T-cell (primary cell): ENCODE data around the gene ENPEP. TPM values are rescaled to one million over a fixed set of nuclear protein-coding genes. Genes with fewer than 3 reads are reported as not detected.
"Not testable (repeated sequence)": the region's sequence is repeated elsewhere in the genome, so short reads cannot be mapped to it uniquely, and the experiment has no call there.

Source experiments
- ATAC-seq, 4 experiments: fragments of 200-7000 bp in 3 of 4; fragments of 150-1000 bp in 1 of 4; cut with Tn5 transposase; replicated peaks in 1 of 4; 1 replicate in 3 of 4; 2 replicates in 1 of 4; pipeline ENCODE4 v1.10.0; 2021; ENCODE audit warnings: moderate library complexity in 3 of 4, mild to moderate bottlenecking in 2 of 4, moderate number of reproducible peaks in 1 of 4
- CTCF ChIA-PET, 2 donors: fragments of 300-600 bp; sonication (Branson Sonifier 250); formaldehyde crosslinking; loops; one replicate each; lab custom pipeline; 2022; ENCODE audit warnings: antibody characterized with exemption in 2 of 2; lab: Charles Lee
- POLR2A ChIA-PET, 2 donors: fragments of 300-600 bp; sonication (Branson Sonifier 250); formaldehyde crosslinking; loops; one replicate each; lab custom pipeline; 2022; ENCODE audit warnings: antibody characterized with exemption in 2 of 2; lab: Charles Lee
- DNase-seq, 35 experiments: peaks; one replicate each; pipeline versions ENCODE4 v3.0.0 to v3.0.0-alpha.2; 2013 to 2023
- H3K27ac ChIP-seq: one replicate; pipeline ENCODE4 v1.5.1; 2013; ENCODE audit warnings: low read length
- H3K27me3 ChIP-seq, 2 experiments: replicated peaks in 1 of 2; 1 replicate in 1 of 2; 2 replicates in 1 of 2; pipeline versions ENCODE4 v1.6.1 to v1.7.0; 2013; ENCODE audit warnings: low read length in 1 of 2, mixed read lengths in 1 of 2; ENCODE audit not compliant: control insufficient read depth in 2 of 2, insufficient read depth in 2 of 2; ENCODE audit errors: extremely low read depth in 1 of 2
- H3K36me3 ChIP-seq, 2 donors: 1 replicate in 1 of 2; 2 replicates in 1 of 2; pipeline versions ENCODE4 v1.6.1 to v1.7.0; 2013; ENCODE audit warnings: low read length in 1 of 2; ENCODE audit not compliant: control insufficient read depth in 2 of 2, insufficient read depth in 1 of 2; ENCODE audit errors: extremely low read depth in 1 of 2
- H3K4me1 ChIP-seq, 2 experiments: 1 replicate in 1 of 2; 2 replicates in 1 of 2; pipeline versions ENCODE4 v1.6.1 to v1.7.0; 2013; ENCODE audit warnings: low read length in 2 of 2, mixed read lengths in 1 of 2; ENCODE audit not compliant: insufficient read depth in 2 of 2, control insufficient read depth in 1 of 2; ENCODE audit errors: extremely low read depth in 1 of 2
- H3K4me3 ChIP-seq, 2 donors: 1 replicate in 1 of 2; 2 replicates in 1 of 2; pipeline versions ENCODE4 v1.5.1 to v1.7.0; 2013; ENCODE audit warnings: mild to moderate bottlenecking in 2 of 2, low read length in 1 of 2, moderate library complexity in 1 of 2; ENCODE audit not compliant: control insufficient read depth in 1 of 2; ENCODE audit errors: extremely low read depth in 1 of 2
- H3K9me3 ChIP-seq: 2 replicates; pipeline ENCODE4 v1.7.0; 2013
- H3K27ac Mint-ChIP-seq, 2 donors: one replicate each; pipeline ENCODE4 v1.8.0; 2020 to 2021; ENCODE audit warnings: mild to moderate bottlenecking in 2 of 2, mixed read lengths in 2 of 2
- H3K27me3 Mint-ChIP-seq, 2 donors: one replicate each; pipeline ENCODE4 v1.8.0; 2021 to 2022; ENCODE audit warnings: mixed read lengths in 2 of 2
- H3K36me3 Mint-ChIP-seq: one replicate; pipeline ENCODE4 v1.8.0; 2021; ENCODE audit warnings: mixed read lengths
- H3K4me1 Mint-ChIP-seq, 3 donors: one replicate each; pipeline ENCODE4 v1.8.0; 2020 to 2022; ENCODE audit warnings: mixed read lengths in 3 of 3, mild to moderate bottlenecking in 1 of 3
- H3K4me3 Mint-ChIP-seq, 3 donors: one replicate each; pipeline ENCODE4 v1.8.0; 2020 to 2022; ENCODE audit warnings: mild to moderate bottlenecking in 3 of 3, mixed read lengths in 3 of 3, moderate library complexity in 3 of 3
- H3K9me3 Mint-ChIP-seq, 3 donors: one replicate each; pipeline ENCODE4 v1.8.0; 2020 to 2022; ENCODE audit warnings: mixed read lengths in 3 of 3
- WGBS: methylation state at CpG from one replicate; pipeline ENCODE4 v1.1.5; 2013; ENCODE audit warnings: missing lambda C conversion rate; ENCODE audit not compliant: insufficient coverage; 5-methylcytosine and 5-hydroxymethylcytosine counted together
- total RNA-seq, 35 experiments: library from RNA in 6 of 35; stranded (reverse) in 6 of 35; fragments of 120-200 nt in 1 of 35; gene quantifications; one replicate each; pipeline versions ENCODE4 v1.2.1 to v1.2.4 and lab custom pipeline; 2013 to 2026

The ENPEP gene
- not detected for total RNA-seq
- total RNA-seq (2013) = not detected
- 0 to 0.21 (median 0) reads per million in 29 experiments for total RNA-seq (lab: John Stamatoyannopoulos, UW)

- ATAC-seq (no peak), DNase-seq (no peak)
- no peaks in the 10 kb centered on the region for H3K36me3 ChIP-seq
- no peaks in the 10 kb centered on the region for H3K36me3 Mint-ChIP-seq
- ChIA-PET POLR2A (no interaction called here), CTCF (no interaction called here)
- peaks cover 0 to 10% of the 10 kb centered on the region in 2 experiments for H3K27me3 ChIP-seq
- H3K27me3 Mint-ChIP-seq = peaks cover 25 to 32% of the 10 kb centered on the region in 2 donors
- 89% methylated on average over 23 of the region's 39 CpGs for WGBS
- H3K4me3 Mint-ChIP-seq = no peak within 1 kb of the TSS
- no peaks in the 10 kb centered on the region for H3K9me3 ChIP-seq
- H3K27ac Mint-ChIP-seq = no peak within 1 kb of the TSS
- H3K4me1 Mint-ChIP-seq = no peaks in the 10 kb centered on the region
- H3K27ac ChIP-seq = no peak within 1 kb of the TSS
- H3K4me1 ChIP-seq = no peaks in the 10 kb centered on the region
- H3K4me3 ChIP-seq = no peak within 1 kb of the TSS
- H3K9me3 Mint-ChIP-seq = no peaks in the 10 kb centered on the region
Measured at GRCh38 chr4:110475881-110476818, at the start of gene ENPEP. ENPEP (plus strand) TSS chr4:110476155; CDS start chr4:110476415, 260 bp downstream.

GRCh38 chr4:110431805-110432204 lies 44.1 kb upstream of the ENPEP start:
- WGBS = no CpG with 5 or more reads among the region's 2 CpGs
- H3K27ac ChIP-seq, CTCF ChIA-PET, H3K4me1 Mint-ChIP-seq, H3K9me3 ChIP-seq, H3K27ac Mint-ChIP-seq, H3K4me1 ChIP-seq, ATAC-seq, H3K27me3 ChIP-seq, H3K36me3 Mint-ChIP-seq, H3K4me3 ChIP-seq, H3K36me3 ChIP-seq, DNase-seq, H3K4me3 Mint-ChIP-seq: not testable (repeated sequence)
- POLR2A ChIA-PET = interaction anchor here in 1 of 2 donors (0.6 kb wide), 1 partner anchor 359 kb away, joined by 4 read pairs; no protein-coding TSS in a partner anchor
- Mint-ChIP-seq H3K9me3 (peaks cover 6 to 18% (median 11%) of the 10 kb centered on the region in 3 donors), H3K27me3 (peaks cover 4 to 12% of the 10 kb centered on the region in 2 donors)

- Mint-ChIP-seq H3K27me3 (peaks cover 6 to 26% of the 10 kb centered on the region in 2 donors), H3K9me3 (peaks cover 3 to 11% (median 9%) of the 10 kb centered on the region in 3 donors)
- H3K36me3 Mint-ChIP-seq, H3K4me3 Mint-ChIP-seq, DNase-seq, ATAC-seq, H3K27ac ChIP-seq, H3K4me1 Mint-ChIP-seq, H3K9me3 ChIP-seq, H3K4me3 ChIP-seq, H3K27me3 ChIP-seq, POLR2A ChIA-PET, H3K4me1 ChIP-seq, CTCF ChIA-PET, H3K36me3 ChIP-seq, H3K27ac Mint-ChIP-seq: not testable (repeated sequence)
- no CpG with 5 or more reads among the region's 3 CpGs for WGBS
Measured at GRCh38 chr4:110437292-110437691, 38.7 kb upstream of the ENPEP start.

GRCh38 chr4:110439209-110439608 lies 36.7 kb upstream of the ENPEP start:
- H3K27ac Mint-ChIP-seq, H3K36me3 ChIP-seq, ATAC-seq, H3K4me1 ChIP-seq, H3K27ac ChIP-seq, POLR2A ChIA-PET, H3K9me3 ChIP-seq, H3K4me3 ChIP-seq, CTCF ChIA-PET, H3K4me3 Mint-ChIP-seq, H3K36me3 Mint-ChIP-seq, DNase-seq, H3K4me1 Mint-ChIP-seq, H3K27me3 ChIP-seq: not testable (repeated sequence)
- H3K9me3 Mint-ChIP-seq = peaks cover 3 to 11% (median 9%) of the 10 kb centered on the region in 3 donors
- H3K27me3 Mint-ChIP-seq = peaks cover 14 to 42% of the 10 kb centered on the region in 2 donors
- WGBS = 80% methylated on average over 1 of the region's 1 CpG

GRCh38 chr4:110442309-110442708 lies 33.6 kb upstream of the ENPEP start:
- no peak overlapping the region for H3K4me3 Mint-ChIP-seq
- DNase-seq = no peak
- no peak overlapping the region for H3K27ac ChIP-seq
- ChIA-PET POLR2A (no interaction called here), CTCF (interaction anchor here in 1 of 2 donors (1.2 kb wide), 1 partner anchor 72 kb away, joined by 3 read pairs; no protein-coding TSS in a partner anchor)
- peaks cover 0 to 4% of the 10 kb centered on the region in 2 experiments for H3K27me3 ChIP-seq
- no peaks in the 10 kb centered on the region for H3K36me3 ChIP-seq
- H3K36me3 Mint-ChIP-seq = no peaks in the 10 kb centered on the region
- no peaks in the 10 kb centered on the region for H3K9me3 Mint-ChIP-seq
- H3K4me1 Mint-ChIP-seq = no peaks in the 10 kb centered on the region
- H3K27ac Mint-ChIP-seq = no peak overlapping the region
- H3K4me1 ChIP-seq = no peaks in the 10 kb centered on the region
- no peak overlapping the region for H3K4me3 ChIP-seq
- ATAC-seq = no peak
- no peaks in the 10 kb centered on the region for H3K9me3 ChIP-seq
- 100% methylated on average over 1 of the region's 2 CpGs for WGBS
- H3K27me3 Mint-ChIP-seq = peaks cover 14 to 36% of the 10 kb centered on the region in 2 donors

GRCh38 chr4:110442788-110443187 lies 33.2 kb upstream of the ENPEP start:
- H3K36me3 ChIP-seq = no peaks in the 10 kb centered on the region
- H3K4me3 ChIP-seq = no peak overlapping the region
- CTCF ChIA-PET = interaction anchor here in 1 of 2 donors (1.2 kb wide), 1 partner anchor 72 kb away, joined by 3 read pairs; no protein-coding TSS in a partner anchor
- H3K9me3 Mint-ChIP-seq = no peaks in the 10 kb centered on the region
- peaks cover 11 to 31% of the 10 kb centered on the region in 2 donors for H3K27me3 Mint-ChIP-seq
- POLR2A ChIA-PET = no interaction called here
- WGBS = no CpG with 5 or more reads among the region's 2 CpGs
- DNase-seq (no peak), ATAC-seq (no peak)
- H3K4me1 Mint-ChIP-seq = no peaks in the 10 kb centered on the region
- no peak overlapping the region for H3K4me3 Mint-ChIP-seq
- H3K36me3 Mint-ChIP-seq = no peaks in the 10 kb centered on the region
- H3K27ac Mint-ChIP-seq = no peak overlapping the region
- H3K27ac ChIP-seq = no peak overlapping the region
- peaks cover 0 to 4% of the 10 kb centered on the region in 2 experiments for H3K27me3 ChIP-seq
- H3K9me3 ChIP-seq = no peaks in the 10 kb centered on the region
- H3K4me1 ChIP-seq = no peaks in the 10 kb centered on the region
